NCI-H345 treated with DMSO at 0.1 percent for 48 hours (cell line): ENCODE results near the gene CDC34.
A peak's percentile ranks its signal among the peaks of the same experiment; 100 is the strongest.
"Not testable (repeated sequence)": the region's sequence is repeated elsewhere in the genome, so short reads cannot be mapped to it uniquely, and the experiment has no call there.

ENCODE experiments used
- DNase-seq: peaks from one replicate; lab custom pipeline; 2025; ENCODE audit not compliant: unreplicated experiment; lab: John Stamatoyannopoulos, UW

CDC34 gene

DNA sequence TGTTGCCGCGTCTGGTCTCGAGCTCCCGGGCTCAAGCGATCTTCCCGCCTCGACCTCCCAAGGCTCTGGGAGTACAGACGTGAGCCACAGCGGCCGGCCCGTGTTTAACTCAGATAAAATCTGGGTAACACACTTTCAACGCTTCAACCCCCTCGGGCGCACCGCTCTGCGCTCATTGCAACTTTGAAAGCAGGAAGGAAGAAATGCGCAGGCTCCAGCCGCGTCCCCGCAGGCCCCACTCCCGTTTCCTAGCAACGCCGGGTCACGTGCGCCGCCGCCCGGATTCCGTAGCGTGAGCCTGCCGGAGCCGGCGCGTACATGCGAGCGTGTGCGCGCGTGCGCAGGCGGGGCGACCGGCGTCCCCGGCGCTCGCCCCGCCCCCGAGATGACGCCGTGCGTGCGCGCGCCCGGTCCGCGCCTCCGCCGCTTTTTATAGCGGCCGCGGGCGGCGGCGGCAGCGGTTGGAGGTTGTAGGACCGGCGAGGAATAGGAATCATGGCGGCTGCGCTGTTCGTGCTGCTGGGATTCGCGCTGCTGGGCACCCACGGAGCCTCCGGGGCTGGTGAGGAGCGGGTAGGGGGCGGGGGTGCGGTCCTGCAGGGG, 40.7 kb downstream of the CDC34 start, which contains the start of gene BSG:
Gene BSG (plus strand): TSS at position 457 of the 603 bp plus-strand sequence. CDS start 39 bp downstream, at position 496.
- DNase-seq: peak; percentile 94

DNA sequence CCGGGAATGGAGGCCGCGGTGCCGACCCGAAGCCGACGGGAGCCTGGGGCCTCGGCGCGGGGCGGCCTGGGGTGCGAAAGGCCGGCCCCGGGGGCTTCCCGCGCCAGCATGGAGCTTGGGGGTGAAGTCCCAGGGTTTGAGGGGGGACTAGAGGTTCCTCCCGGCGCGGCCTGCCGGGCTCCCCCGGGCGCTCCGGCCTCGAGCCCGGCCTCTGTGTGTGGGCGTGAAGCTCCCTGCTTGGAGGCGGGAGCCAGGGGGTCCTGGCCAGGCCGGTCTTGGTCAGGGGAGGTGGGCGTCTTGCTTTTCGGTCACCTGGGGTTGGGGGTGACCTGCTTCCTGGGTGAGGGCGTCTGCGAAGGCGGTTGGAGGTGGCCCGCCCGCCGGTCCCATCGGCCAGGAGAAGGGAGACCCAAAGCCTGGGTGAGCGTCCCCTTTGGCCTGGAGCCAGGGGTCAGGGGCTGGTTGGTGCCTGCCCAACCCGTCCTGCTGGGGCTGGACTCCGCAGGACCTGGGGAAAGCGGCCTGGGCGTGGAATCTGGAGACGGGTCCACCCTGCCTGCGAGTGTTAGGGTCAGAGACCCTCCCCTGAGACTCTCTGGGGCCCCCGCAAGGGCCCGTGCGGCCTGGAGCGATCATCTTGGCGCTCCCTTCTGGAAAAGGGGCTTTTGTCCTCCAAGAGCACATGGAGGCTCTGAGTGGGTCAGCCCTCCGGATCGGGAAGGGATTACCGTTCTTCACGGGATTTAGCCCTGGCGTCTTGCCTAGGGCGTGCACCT, 41.4 kb downstream of the CDC34 start:
- DNase-seq: no peak

DNA sequence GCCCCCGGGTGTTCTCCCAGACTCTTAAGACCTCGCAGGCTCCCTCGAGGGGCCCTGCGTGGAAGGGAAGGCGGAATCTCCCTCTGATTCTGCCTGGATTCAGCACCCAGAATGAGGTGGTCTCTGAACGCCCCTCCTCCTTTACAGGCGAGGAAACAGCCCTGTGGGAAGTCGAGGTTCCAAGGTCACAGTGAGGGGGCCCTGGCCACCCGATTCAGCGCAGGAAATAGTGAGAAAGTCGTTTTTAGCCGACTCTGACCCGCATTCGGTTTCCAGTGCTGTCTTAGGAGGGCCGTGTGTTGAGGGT, 41.9 kb downstream of the CDC34 start:
- no peak for DNase-seq

DNA sequence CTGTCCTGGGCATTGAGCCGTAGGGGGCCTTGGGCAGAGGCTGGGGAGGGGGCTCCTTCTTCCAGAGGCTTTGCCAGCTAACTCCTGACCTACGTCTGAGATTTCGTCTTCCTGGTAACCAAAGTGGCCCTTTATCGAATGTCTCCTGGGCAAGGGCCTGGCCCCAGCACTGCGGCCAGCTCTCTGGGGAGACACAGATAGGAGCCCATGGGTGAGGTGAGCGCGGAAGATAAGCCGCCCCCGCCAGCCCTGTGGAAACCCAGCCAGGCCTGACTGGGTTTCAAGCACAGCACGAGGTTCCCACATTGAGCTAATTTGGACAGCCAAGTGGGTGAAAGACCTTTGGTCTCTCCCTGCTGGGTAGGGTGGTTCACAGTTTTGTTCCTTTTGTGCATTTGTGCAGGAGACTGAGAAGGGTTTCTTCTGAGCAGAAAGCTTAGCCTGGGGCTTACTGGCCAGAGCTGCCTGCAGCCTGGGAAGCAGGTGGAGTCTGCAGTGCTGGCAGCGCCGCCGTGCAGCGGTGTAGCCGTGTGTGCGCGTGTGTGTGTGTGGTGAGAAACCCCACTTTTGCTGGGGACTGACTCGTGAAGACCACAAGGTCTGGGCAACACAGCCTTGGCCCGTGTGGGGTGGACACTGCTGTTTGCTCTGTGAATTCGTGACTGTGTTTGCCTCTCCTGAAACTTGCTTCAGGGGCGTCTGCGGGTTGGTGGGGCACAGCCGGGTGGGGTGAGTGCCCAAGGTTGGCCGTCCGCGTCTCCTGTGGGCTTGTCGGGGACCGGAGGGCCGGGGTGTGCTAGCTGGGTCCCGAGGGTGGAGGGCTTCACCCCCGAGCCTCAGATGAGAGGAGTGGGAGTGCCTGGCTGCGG, 43.3 kb downstream of the CDC34 start:
- DNase-seq: no peak

DNA sequence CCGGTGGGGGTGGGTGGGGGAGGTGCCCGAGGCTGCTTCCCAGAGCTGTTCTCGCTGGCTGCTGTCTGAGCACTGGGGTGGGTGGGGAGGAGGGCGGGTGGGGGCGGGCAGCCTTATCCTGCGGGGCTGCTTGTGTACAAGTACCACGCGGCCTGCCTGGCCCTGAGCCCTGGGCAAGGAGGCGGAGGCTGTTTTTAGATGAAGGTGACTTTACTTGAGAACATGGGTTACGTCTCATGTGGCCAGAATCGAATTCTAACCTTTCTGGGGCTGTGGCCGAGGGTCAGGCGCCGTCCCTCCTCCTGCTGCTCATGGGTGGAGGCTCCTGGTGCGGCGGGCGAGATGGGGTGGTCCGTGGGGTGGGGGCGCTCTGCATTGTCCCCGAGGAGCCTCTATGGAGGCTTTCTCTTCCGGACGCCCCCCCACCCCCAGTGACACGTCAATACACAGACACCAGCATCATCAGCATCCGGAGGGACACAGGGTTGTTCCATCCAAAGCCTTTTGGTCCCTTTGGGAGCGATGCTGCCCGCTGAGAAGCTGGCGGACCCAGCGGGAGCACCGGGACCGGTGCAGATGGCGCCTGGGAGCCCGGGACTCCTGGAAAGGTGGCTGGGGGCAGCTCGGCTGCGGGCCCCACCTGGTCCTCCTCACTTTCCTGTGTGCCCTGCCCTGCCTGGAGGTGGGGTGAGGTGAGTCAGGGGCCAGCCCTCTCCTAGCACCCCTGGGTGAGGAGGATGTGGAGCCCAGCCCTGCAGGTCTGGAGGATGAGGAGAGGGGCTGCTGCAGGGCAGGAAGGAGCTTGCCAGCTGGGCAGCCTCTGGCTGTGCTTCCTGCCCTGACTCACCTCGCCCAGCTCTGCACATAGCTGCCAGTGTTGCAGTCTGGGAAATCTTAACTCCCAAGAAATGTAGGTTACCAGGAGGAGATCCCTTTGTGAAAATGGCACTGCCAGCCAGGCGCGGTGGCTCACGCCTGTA, 44.3 kb downstream of the CDC34 start:
- no peak for DNase-seq

DNA sequence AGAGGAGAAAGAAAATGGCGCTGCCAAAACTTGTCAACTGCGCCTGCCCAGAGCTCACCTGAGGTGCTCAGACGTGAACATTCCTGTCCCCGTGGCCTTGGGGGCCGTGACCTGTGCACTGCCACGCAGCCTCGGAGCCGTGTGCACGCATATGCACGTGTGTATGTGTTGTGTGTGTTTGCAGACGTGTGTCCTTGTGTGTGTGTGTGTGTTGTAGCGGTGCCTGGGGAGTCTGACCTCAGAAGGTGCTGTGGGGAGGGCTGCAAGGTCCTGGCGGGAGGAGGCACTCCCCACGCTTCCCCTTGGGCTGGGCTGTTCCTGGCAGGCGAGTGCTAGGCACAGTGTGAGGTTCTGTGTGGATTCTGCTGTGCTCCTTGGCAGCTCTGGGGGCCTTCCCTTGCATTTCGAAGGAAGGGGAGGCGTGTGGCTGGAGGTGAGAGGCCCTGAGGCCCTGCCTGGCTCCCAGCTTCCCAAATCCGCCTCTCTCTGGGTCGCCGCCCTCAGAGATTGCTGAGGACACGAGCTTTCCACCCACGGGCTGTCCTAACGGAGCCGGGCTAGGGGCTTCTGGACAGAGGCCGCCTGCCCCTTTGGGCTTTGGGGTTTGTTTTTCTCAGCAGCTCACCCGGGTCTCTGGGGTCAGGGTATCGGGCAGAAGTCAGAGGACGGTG, 45.3 kb downstream of the CDC34 start:
- DNase-seq: no peak

DNA sequence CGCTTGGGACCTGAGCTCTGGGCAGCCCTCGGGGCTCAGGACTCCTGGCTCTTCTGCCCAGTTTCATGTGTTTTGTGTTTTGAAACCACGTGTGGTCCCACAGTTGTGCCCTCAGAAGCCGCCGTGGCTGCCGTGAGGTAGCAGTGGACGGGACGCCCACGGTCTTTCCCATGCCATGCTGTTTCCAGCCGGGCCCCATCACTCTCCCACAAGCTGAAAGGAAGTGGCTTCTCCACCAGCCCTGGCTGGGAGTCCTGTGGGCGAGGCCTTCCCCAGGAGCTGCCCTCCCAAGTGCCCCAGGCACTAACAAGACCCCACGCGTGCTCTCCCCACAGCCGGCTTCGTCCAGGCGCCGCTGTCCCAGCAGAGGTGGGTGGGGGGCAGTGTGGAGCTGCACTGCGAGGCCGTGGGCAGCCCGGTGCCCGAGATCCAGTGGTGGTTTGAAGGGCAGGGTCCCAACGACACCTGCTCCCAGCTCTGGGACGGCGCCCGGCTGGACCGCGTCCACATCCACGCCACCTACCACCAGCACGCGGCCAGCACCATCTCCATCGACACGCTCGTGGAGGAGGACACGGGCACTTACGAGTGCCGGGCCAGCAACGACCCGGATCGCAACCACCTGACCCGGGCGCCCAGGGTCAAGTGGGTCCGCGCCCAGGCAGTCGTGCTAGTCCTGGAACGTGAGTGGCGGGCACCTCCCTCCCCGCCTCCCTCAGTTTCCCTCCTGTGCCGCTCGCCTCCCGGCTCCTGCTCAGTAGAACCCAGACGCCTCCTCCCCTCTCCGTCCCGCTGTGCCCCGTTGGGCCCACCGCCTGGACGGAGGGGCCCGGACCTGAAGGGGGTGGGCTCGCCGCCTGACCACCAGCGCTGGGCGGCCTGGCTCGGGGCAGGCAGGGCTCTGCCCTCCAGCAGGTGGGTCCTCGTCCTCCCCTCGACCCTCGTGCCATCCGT, 46.2 kb downstream of the CDC34 start:
- no peak for DNase-seq

DNA sequence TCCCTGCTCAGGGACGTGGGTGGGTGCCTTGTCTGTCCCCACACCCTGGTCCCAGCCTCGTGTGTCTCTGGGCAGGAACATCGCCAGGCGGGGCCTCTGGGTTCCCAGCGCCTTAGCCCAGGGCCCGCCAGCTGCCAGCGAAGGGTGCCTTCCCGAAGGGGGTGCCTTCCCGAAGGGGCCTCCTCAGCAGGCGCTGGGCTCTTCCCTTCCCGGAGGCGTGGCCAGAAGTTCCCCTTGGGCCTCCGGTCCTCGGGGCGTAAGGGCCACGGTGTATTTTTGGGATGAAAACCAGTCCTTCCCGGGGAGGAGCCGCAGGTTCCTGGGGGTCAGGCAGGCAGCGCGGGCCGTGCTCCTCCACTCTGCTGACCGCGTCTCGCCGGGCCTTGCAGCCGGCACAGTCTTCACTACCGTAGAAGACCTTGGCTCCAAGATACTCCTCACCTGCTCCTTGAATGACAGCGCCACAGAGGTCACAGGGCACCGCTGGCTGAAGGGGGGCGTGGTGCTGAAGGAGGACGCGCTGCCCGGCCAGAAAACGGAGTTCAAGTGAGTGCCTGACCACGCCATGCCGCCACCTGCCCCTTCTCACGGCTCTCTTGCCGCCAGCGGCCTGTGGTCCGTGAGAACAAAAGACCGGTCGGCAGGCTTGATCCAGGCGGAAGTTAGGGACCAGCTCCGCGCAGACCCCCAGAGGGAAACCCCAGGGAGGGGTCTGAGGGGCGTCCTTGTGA, 47.7 kb downstream of the CDC34 start:
- no peak for DNase-seq

DNA sequence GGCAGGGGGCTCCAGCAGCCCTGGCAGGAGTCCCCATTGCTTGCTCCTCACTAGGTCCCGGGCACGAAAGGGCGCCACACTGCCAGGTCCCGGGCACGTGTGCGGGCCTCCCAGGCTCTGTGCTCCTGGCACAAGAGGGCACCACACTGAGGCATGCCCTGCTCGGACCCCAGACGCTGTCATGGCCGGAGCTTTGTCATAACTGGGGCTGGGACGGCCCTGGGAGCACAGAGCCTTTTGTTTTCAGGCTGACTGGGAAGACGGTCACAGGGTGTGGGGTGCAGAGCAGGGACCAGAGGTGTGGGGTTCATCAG, 48.2 kb downstream of the CDC34 start:
- no peak for DNase-seq

DNA sequence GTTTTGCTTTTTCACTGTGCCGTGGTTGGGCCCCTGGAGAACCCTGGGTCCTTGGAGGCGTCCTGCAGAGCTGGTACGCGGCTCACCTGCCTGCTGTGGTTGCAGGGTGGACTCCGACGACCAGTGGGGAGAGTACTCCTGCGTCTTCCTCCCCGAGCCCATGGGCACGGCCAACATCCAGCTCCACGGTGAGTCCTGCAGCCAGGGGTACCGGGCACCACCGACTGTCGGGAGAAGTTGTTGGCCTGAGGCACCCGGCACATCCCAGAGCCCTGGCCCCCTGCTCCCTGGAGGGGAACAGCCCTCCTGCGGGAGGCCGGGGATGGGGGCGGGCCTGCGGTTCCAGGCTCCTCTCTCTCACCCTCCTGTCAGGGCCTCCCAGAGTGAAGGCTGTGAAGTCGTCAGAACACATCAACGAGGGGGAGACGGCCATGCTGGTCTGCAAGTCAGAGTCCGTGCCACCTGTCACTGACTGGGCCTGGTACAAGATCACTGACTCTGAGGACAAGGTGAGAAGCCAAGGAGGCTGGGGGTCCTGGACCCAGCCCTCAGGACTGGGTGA, 48.8 kb downstream of the CDC34 start:
- DNase-seq: no peak

DNA sequence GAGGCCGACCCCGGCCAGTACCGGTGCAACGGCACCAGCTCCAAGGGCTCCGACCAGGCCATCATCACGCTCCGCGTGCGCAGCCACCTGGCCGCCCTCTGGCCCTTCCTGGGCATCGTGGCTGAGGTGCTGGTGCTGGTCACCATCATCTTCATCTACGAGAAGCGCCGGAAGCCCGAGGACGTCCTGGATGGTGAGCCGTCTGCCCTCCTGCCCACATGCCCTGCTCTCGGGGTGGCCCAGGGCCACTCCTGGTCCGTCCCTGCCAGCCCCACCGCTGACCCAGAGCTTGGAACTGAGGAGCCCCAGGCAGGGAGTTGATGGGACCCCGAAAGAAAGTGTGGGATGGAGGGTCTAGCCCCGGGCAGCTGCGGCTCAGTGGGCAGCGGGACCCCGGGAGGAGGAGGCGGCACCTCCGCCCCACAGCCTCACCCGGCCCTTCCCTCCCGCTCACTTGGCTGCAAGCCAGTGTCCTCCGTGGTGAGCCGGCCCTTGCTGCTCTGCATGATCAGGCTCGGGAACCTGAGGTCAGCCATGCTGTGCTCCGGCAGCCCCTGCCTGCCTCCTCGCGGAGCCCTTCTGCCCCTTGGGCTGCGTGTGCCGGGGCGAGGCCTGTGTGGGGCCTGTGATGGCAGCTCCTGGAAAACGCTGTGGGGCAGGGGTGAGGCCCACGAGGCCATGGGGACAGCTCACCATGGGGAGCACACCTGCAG, 50.0 kb downstream of the CDC34 start:
- DNase-seq: no peak

DNA sequence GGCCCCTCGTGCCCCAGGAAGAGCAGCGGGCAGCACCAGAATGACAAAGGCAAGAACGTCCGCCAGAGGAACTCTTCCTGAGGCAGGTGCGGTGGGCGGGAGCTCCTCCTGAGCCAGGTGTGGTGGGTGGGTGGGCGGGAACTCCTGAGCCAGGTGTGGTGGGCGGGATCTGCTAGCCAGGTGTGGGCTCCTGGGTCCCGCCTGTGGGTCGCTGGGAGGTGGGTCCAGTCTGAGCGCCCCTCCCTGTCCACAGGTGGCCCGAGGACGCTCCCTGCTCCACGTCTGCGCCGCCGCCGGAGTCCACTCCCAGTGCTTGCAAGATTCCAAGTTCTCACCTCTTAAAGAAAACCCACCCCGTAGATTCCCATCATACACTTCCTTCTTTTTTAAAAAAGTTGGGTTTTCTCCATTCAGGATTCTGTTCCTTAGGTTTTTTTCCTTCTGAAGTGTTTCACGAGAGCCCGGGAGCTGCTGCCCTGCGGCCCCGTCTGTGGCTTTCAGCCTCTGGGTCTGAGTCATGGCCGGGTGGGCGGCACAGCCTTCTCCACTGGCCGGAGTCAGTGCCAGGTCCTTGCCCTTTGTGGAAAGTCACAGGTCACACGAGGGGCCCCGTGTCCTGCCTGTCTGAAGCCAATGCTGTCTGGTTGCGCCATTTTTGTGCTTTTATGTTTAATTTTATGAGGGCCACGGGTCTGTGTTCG, 51.1 kb downstream of the CDC34 start:
- DNase-seq: no peak

DNA sequence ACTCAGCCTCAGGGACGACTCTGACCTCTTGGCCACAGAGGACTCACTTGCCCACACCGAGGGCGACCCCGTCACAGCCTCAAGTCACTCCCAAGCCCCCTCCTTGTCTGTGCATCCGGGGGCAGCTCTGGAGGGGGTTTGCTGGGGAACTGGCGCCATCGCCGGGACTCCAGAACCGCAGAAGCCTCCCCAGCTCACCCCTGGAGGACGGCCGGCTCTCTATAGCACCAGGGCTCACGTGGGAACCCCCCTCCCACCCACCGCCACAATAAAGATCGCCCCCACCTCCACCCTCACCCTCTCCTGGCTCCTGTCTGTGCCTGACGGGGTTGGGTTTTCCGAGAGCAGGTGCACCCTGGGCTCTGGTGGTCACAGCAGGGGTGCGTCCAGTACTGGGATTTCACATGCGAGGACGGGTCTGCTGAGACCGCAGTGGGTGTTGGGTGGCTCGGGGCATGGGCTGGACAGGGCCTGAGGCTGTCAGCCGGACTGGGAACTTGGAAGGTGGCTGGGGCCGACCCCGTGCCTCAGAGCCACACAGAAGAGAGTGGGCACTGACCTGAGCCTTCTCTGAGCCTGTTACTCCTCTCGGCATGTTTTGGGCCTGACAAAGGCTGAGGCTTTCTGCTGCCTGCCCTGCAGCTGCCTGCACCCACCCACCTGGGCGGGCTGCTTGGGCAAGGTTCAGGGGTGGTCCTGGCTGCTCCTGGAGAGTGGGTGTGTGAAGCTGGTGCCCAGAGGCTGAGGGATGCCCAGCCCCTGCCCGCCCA, 51.8 kb downstream of the CDC34 start:
- DNase-seq: no peak

DNA sequence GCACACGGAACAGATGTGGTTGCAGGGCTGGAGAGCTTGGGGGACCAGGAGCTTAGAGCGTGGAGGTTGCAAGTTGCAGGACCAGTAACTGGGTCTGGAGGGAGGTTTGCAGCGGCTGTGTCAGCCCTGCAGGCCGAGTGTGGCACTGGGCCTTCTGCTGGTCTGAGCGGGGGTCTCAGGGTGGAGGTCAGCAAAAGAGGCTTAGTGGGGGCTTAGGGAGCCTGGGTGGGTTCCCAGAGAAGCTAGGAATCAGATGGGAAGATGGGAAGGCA, 52.3 kb downstream of the CDC34 start:
- no peak for DNase-seq

DNA sequence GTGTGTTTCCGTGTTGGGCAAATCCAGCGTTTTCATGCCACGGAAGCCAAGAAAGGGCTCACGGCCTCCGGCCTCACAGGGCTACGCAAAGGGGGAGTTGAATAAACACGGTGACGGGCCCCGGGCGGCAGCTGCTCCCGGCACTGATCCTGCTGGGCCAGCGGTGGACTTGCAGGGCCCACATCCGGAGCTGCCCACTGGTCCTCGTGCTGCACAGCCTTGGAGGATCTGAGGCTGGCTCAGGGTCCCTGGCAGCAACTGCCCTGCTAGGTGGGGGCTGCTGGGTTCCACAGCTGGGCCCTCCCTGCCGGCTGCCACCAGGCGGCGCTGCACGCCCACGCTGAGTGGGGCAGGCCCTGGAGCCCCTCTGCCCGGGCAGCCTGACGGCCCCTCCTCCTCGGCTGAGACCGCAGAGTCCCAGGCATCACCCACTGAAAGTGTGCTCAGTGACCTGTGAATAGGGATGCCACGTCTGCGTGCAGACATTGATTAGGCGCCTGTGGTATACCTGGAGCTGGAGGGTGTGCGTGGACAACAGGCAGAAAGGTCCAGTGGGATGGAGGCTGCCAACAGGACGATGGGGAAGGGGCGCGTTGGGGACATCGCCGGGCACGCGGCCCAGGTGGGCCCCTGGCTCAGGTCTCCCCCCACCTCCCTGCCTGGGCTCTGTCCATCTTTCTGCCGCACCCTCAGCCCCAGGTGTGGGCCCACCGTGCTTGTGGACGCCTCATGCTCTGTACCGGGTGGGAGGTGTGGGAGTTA, 52.9 kb downstream of the CDC34 start:
- no peak for DNase-seq

DNA sequence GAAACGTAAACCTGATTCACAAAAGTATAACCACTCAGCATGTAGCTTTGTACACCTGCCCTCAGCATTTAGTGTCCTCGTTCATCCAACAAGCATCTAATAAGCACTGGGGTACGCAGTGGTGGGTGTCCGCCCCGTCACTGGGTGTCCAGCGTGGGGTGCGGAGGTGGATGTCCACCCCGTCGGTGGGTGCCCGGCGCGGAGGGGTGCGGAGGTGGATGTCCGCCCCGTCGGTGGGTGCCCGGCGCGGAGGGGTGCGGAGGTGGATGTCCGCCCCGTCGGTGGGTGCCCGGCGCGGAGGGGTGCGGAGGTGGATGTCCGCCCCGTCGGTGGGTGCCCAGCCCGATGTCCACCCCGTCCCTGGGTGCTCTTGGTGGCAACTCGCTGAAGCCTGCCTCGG, 53.6 kb downstream of the CDC34 start:
- not testable (repeated sequence) for DNase-seq
